GM12878 (cell line): ENCODE data around the gene C18orf63. TPM values are rescaled to one million over a fixed set of nuclear protein-coding genes. Genes with fewer than 3 reads are reported as not detected.

Experiments
- ATAC-seq: fragments of 200-7000 bp; cut with Tn5 transposase; 3 replicates; pipeline ENCODE4 v1.9.1; 2020; ENCODE audit warnings: mild to moderate bottlenecking, moderate library complexity
- BruUV-seq: library from RNA; stranded (reverse); fragments of 400-500 nt; replicated peaks from 2 replicates; lab custom pipeline; 2021; lab: Mats Ljungman, UMichigan
- CTCF ChIA-PET: fragments of 300-600 bp; sonication (Branson Sonifier 250); formaldehyde crosslinking; extraction: SDS; loops from one replicate; lab custom pipeline; 2021; ENCODE audit warnings: inconsistent platforms; lab: Yijun Ruan, JAX
- POLR2A ChIA-PET: fragments of 350-600 bp; formaldehyde crosslinking; extraction: SDS; loops from one replicate; lab custom pipeline; 2021; ENCODE audit warnings: inconsistent platforms; lab: Charles Lee
- RAD21 ChIA-PET: fragments of 300-600 bp; sonication (Branson Sonifier 250); formaldehyde crosslinking; loops from one replicate; lab custom pipeline; 2023; ENCODE audit warnings: antibody characterized with exemption; ENCODE audit not compliant: unreplicated experiment; lab: Charles Lee
- SMC1A ChIA-PET: fragments of 300-600 bp; sonication (Branson Sonifier 250); formaldehyde crosslinking; loops from one replicate; lab custom pipeline; 2023; ENCODE audit not compliant: unreplicated experiment, uncharacterized antibody; lab: Charles Lee
- DNase-seq: peaks from one replicate; pipeline ENCODE4 v3.0.0-alpha.2; 2011; ENCODE audit warnings: low read depth, low spot score
- FAIRE-seq: peaks from 3 replicates; lab custom pipeline; 2011; peaks lifted over from hg19 to GRCh38; lab: Jason Lieb, UNC
- H2AFZ ChIP-seq: 2 replicates; pipeline ENCODE4 v1.6.0; 2011; ENCODE audit warnings: low read depth, low read length, control low read depth; ENCODE audit not compliant: control insufficient read depth
- H3K27ac ChIP-seq: 2 replicates; pipeline ENCODE4 v1.5.1; 2011; ENCODE audit warnings: control low read depth; ENCODE audit not compliant: control insufficient read depth, insufficient read depth
- H3K27me3 ChIP-seq, 2 experiments: replicated peaks in 1 of 2; 2 replicates each; pipeline versions ENCODE4 v1.6.0 to v1.6.1; 2011; ENCODE audit warnings: low read length in 1 of 2; ENCODE audit not compliant: control insufficient read depth in 2 of 2, insufficient read depth in 2 of 2
- H3K36me3 ChIP-seq, 2 experiments: 2 replicates each; pipeline ENCODE4 v1.5.1; 2011; ENCODE audit warnings: low read length in 1 of 2; ENCODE audit not compliant: control insufficient read depth in 2 of 2, insufficient read depth in 2 of 2
- H3K4me1 ChIP-seq: 2 replicates; pipeline ENCODE4 v1.6.1; 2011; ENCODE audit warnings: mild to moderate bottlenecking, low read length, moderate library complexity, mixed read lengths; ENCODE audit not compliant: control insufficient read depth, insufficient read depth
- H3K4me2 ChIP-seq: 2 replicates; pipeline ENCODE4 v1.6.0; 2011; ENCODE audit warnings: control low read depth; ENCODE audit not compliant: control insufficient read depth, insufficient read depth
- H3K4me3 ChIP-seq: fragments of 200-600 bp; sonication (generic); 2 replicates; pipeline ENCODE4 v1.5.1; 2016
- H3K79me2 ChIP-seq: 2 replicates; pipeline ENCODE4 v1.6.0; 2011; ENCODE audit warnings: low read length; ENCODE audit not compliant: control insufficient read depth, insufficient read depth
- H3K9ac ChIP-seq: 2 replicates; pipeline ENCODE4 v1.8.0; 2011; ENCODE audit warnings: low read length, control low read depth, mixed read lengths; ENCODE audit not compliant: control insufficient read depth, insufficient read depth
- H3K9me3 ChIP-seq: replicated peaks from 3 replicates; pipeline ENCODE4 v1.5.1; 2011; ENCODE audit warnings: mild to moderate bottlenecking, low read length; ENCODE audit not compliant: control insufficient read depth, insufficient read depth
- H4K20me1 ChIP-seq: 2 replicates; pipeline ENCODE4 v1.6.0; 2011; ENCODE audit not compliant: control insufficient read depth, insufficient read depth
- ATF7 ChIP-seq: fragments of 450-650 bp; IDR thresholded peaks from 2 replicates; pipeline ENCODE4 v1.6.1; 2016; ENCODE audit warnings: low read depth, mild to moderate bottlenecking
- ETV6 ChIP-seq, 2 experiments: fragments of 450-650 bp in 1 of 2; IDR thresholded peaks in 1 of 2; conservative IDR thresholded peaks in 1 of 2; 2 replicates each; pipeline ENCODE4 v1.6.1; 2014; ENCODE audit warnings: antibody characterized with exemption in 1 of 2, borderline replicate concordance in 1 of 2, low read depth in 1 of 2, mild to moderate bottlenecking in 1 of 2, moderate library complexity in 1 of 2
- MEF2A ChIP-seq: IDR thresholded peaks from 2 replicates; pipeline ENCODE4 v1.6.1; 2011; ENCODE audit warnings: low read depth, mild to moderate bottlenecking, low read length, moderate library complexity; ENCODE audit not compliant: insufficient read depth
- WGBS: methylation state at CpG from one replicate; pipeline ENCODE4 v1.1.6; 2016; ENCODE audit warnings: low lambda C conversion rate; ENCODE audit not compliant: insufficient replicate concordance, insufficient coverage; ENCODE audit errors: missing lambda C conversion rate; 5-methylcytosine and 5-hydroxymethylcytosine counted together
- in situ Hi-C: fragments of 300-500 bp; cut with MboI; formaldehyde crosslinking; loops from 9 replicates; pipeline ENCODE4 v1.14.3; 2018; ENCODE audit warnings: mixed read lengths
- intact Hi-C: fragments of 100-400 bp; cut with micrococcal nuclease; formaldehyde crosslinking; loops from one replicate; pipeline ENCODE4 v1.14.2; 2022; ENCODE audit not compliant: unreplicated experiment
- polyA plus RNA-seq, 11 experiments: library from polyadenylated mRNA; depleted of rRNA in 4 of 11; unstranded in 6 of 11; stranded (reverse) in 5 of 11; fragments of >200 nt; fragmentation: Nextera tagmentation in 4 of 11; fragmentation: Illumina TruSeq in 1 of 11; extraction: Ambion mirVana in 4 of 11; extraction: Trizol in 1 of 11; gene quantifications; 1 replicate in 1 of 11; 2 replicates in 10 of 11; pipeline versions ENCODE4 v1.2.1 to v1.2.3, GENCODE V29; 2011 to 2016; ENCODE audit warnings: inconsistent platforms in 2 of 11, missing spikeins in 2 of 11, low read depth in 1 of 11
- total RNA-seq, 4 experiments: library from RNA; depleted of rRNA in 3 of 4; stranded (reverse); fragments of >200 nt in 3 of 4; fragmentation: Illumina TruSeq in 1 of 4; extraction: Trizol in 1 of 4; gene quantifications; 2 replicates each; pipeline versions ENCODE4 v1.2.1 to v1.2.3, GENCODE V29; 2013 to 2021

Gene C18orf63
- total and polyA plus RNA-seq, 10 of the 15 experiments (the other 5 are each of a cell fraction or from before 2014, with no cell fraction given), result not detected

DNA sequence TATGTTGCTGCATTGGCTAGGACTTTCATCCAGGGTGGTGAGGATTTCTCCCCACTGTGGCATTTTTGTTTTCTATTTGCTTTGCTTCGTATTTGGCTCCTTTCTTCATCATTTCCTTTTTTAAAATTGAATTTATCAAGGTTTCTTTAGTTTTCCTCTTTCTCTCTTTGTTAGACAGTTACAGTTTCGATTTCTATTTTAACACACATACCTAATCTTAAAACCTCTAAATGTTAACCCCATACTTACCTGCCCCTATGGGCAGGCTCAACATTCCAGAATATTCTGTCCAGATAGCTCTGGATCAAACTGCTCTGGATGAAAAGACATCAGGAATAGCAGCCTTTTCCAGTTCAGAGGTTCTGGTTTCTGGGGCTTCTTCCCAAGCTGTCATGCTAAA is 92.2 kb downstream of the C18orf63 start:
- RAD21 ChIA-PET, result no interaction called here
- Histone ChIP-seq H2AFZ (peak overlapping the region; percentile 9), H3K36me3 (no peaks in the 10 kb centered on the region), H3K27ac (0 out of 2 replicates have a peak overlapping the region, but pooled peaks have one; percentile 13), H3K9me3 (no peaks in the 10 kb centered on the region; the same call in 2 of the 3 replicates), H3K4me1 (peaks cover 11% of the 10 kb centered on the region), H3K4me3 (no peak overlapping the region), H3K79me2 (no peaks in the 10 kb centered on the region), H3K9ac (no peak overlapping the region), H4K20me1 (no peaks in the 10 kb centered on the region), H3K4me2 (peak overlapping the region; percentile 62), H3K27me3 (peaks cover 4% of the 10 kb centered on the region in 2 experiments; a peak in 3 of 4 replicates)
- TF ChIP-seq ATF7 (0 out of 2 replicates have a peak, but pooled peaks have one; percentile 18), ETV6 (conservative IDR thresholded peaks at IDR 0.05 in 1 of 2, IDR thresholded peaks at IDR 0.05 in 1 of 2; ENCODE audit: borderline replicate concordance in 1 of 2, low read depth in 1 of 2) (no peak), MEF2A (peak; percentile 40; the same call in 1 of the 2 replicates)
- no peak for DNase-seq
- BruUV-seq, result no TSS peak
- POLR2A ChIA-PET, result no interaction called here
- CTCF ChIA-PET, result no interaction called here
- SMC1A ChIA-PET, result no interaction called here
- WGBS, result 0% methylated on average over 2 of the region's 2 CpGs
- in situ Hi-C loops, result no loop called here
- FAIRE-seq, result no peak
- intact Hi-C loops, result no loop called here
- peak; percentile 25; the same call in 1 of the 3 replicates for ATAC-seq

Other genes starting within 250 kb of the C18orf63 start
- gene FBXO15, start 168.0 kb upstream of the C18orf63 start, total RNA-seq (2014; rRNA removed), result not detected in 2 replicates
- gene FBXO15, start 168.0 kb upstream of the C18orf63 start, total RNA-seq (2014; rRNA removed; fragmentation: Illumina TruSeq; extraction: Trizol), result 0.22 and 0.28 TPM in 2 replicates
- 0.29 and 0.90 TPM in 2 replicates for gene FBXO15, start 168.0 kb upstream of the C18orf63 start, total RNA-seq (2021)
- 0.54 and 0.56 TPM in 2 replicates for gene FBXO15, start 168.0 kb upstream of the C18orf63 start, polyA plus RNA-seq (2011; rRNA removed)
- gene FBXO15, start 168.0 kb upstream of the C18orf63 start, polyA plus RNA-seq (2014; fragmentation: Illumina TruSeq; extraction: Trizol), result 0.06 and 0.36 TPM in 2 replicates
- gene FBXO15, start 168.0 kb upstream of the C18orf63 start, polyA plus RNA-seq (2014; fragmentation: Nextera tagmentation; extraction: Ambion mirVana), result under 1 TPM; 0.20 to 0.24 TPM
- 0.06 and 0.91 TPM in 2 replicates for gene FBXO15, start 168.0 kb upstream of the C18orf63 start, polyA plus RNA-seq (2014; rRNA removed)
- not detected for gene FBXO15, start 168.0 kb upstream of the C18orf63 start, polyA plus RNA-seq (2016; fragmentation: Nextera tagmentation; extraction: Ambion mirVana)
- gene TIMM21, start 167.3 kb upstream of the C18orf63 start, total RNA-seq (2014; rRNA removed), result 64.6 and 67.0 TPM in 2 replicates
- gene TIMM21, start 167.3 kb upstream of the C18orf63 start, total RNA-seq (2014; rRNA removed; fragmentation: Illumina TruSeq; extraction: Trizol), result 39.6 and 46.6 TPM in 2 replicates
- 39.5 and 47.4 TPM in 2 replicates for gene TIMM21, start 167.3 kb upstream of the C18orf63 start, total RNA-seq (2021)
- 79.2 and 105 TPM in 2 replicates for gene TIMM21, start 167.3 kb upstream of the C18orf63 start, polyA plus RNA-seq (2011; rRNA removed)
- 60.4 and 63.8 TPM in 2 replicates for gene TIMM21, start 167.3 kb upstream of the C18orf63 start, polyA plus RNA-seq (2014; fragmentation: Illumina TruSeq; extraction: Trizol)
- gene TIMM21, start 167.3 kb upstream of the C18orf63 start, polyA plus RNA-seq (2014; fragmentation: Nextera tagmentation; extraction: Ambion mirVana), result 100 to 1,000 TPM; 111 to 136 TPM
- 87.7 and 88.9 TPM in 2 replicates for gene TIMM21, start 167.3 kb upstream of the C18orf63 start, polyA plus RNA-seq (2014; rRNA removed)
- gene TIMM21, start 167.3 kb upstream of the C18orf63 start, polyA plus RNA-seq (2016; fragmentation: Nextera tagmentation; extraction: Ambion mirVana), result 100 to 1,000 TPM; 200 to 203 TPM
- 63.2 and 76.9 TPM in 2 replicates for gene CYB5A, start 23.9 kb upstream of the C18orf63 start, total RNA-seq (2014; rRNA removed)
- 63.9 and 68.7 TPM in 2 replicates for gene CYB5A, start 23.9 kb upstream of the C18orf63 start, total RNA-seq (2014; rRNA removed; fragmentation: Illumina TruSeq; extraction: Trizol)
- gene CYB5A, start 23.9 kb upstream of the C18orf63 start, total RNA-seq (2021), result 60.2 and 60.4 TPM in 2 replicates
- 106 and 119 TPM in 2 replicates for gene CYB5A, start 23.9 kb upstream of the C18orf63 start, polyA plus RNA-seq (2011; rRNA removed)
- 78.6 and 87.4 TPM in 2 replicates for gene CYB5A, start 23.9 kb upstream of the C18orf63 start, polyA plus RNA-seq (2014; fragmentation: Illumina TruSeq; extraction: Trizol)
- 100 to 1,000 TPM; 120 to 129 TPM for gene CYB5A, start 23.9 kb upstream of the C18orf63 start, polyA plus RNA-seq (2014; fragmentation: Nextera tagmentation; extraction: Ambion mirVana)
- 57.8 and 76.8 TPM in 2 replicates for gene CYB5A, start 23.9 kb upstream of the C18orf63 start, polyA plus RNA-seq (2014; rRNA removed)
- 100 to 1,000 TPM; 119 to 122 TPM for gene CYB5A, start 23.9 kb upstream of the C18orf63 start, polyA plus RNA-seq (2016; fragmentation: Nextera tagmentation; extraction: Ambion mirVana)
- not detected in 2 replicates for gene DIPK1C, start 141.5 kb downstream of the C18orf63 start, total RNA-seq (2014; rRNA removed)
- gene DIPK1C, start 141.5 kb downstream of the C18orf63 start, total RNA-seq (2014; rRNA removed; fragmentation: Illumina TruSeq; extraction: Trizol), result not detected in 2 replicates
- not detected in 2 replicates for gene DIPK1C, start 141.5 kb downstream of the C18orf63 start, total RNA-seq (2021)
- gene DIPK1C, start 141.5 kb downstream of the C18orf63 start, polyA plus RNA-seq (2011; rRNA removed), result not detected in 2 replicates
- gene DIPK1C, start 141.5 kb downstream of the C18orf63 start, polyA plus RNA-seq (2014; fragmentation: Illumina TruSeq; extraction: Trizol), result not detected in 2 replicates
- not detected for gene DIPK1C, start 141.5 kb downstream of the C18orf63 start, polyA plus RNA-seq (2014; fragmentation: Nextera tagmentation; extraction: Ambion mirVana)
- not detected in 2 replicates for gene DIPK1C, start 141.5 kb downstream of the C18orf63 start, polyA plus RNA-seq (2014; rRNA removed)
- gene DIPK1C, start 141.5 kb downstream of the C18orf63 start, polyA plus RNA-seq (2016; fragmentation: Nextera tagmentation; extraction: Ambion mirVana), result not detected
- gene CNDP2, start 180.5 kb downstream of the C18orf63 start, total RNA-seq (2014; rRNA removed), result 104 and 109 TPM in 2 replicates
- 70.8 and 75.5 TPM in 2 replicates for gene CNDP2, start 180.5 kb downstream of the C18orf63 start, total RNA-seq (2014; rRNA removed; fragmentation: Illumina TruSeq; extraction: Trizol)
- gene CNDP2, start 180.5 kb downstream of the C18orf63 start, total RNA-seq (2021), result 174 and 181 TPM in 2 replicates
- gene CNDP2, start 180.5 kb downstream of the C18orf63 start, polyA plus RNA-seq (2011; rRNA removed), result 177 and 181 TPM in 2 replicates
- 196 and 205 TPM in 2 replicates for gene CNDP2, start 180.5 kb downstream of the C18orf63 start, polyA plus RNA-seq (2014; fragmentation: Illumina TruSeq; extraction: Trizol)
- 100 to 1,000 TPM in 1 of 2 experiments, 10 to 100 TPM in 1; 63.5 to 101 TPM for gene CNDP2, start 180.5 kb downstream of the C18orf63 start, polyA plus RNA-seq (2014; fragmentation: Nextera tagmentation; extraction: Ambion mirVana)
- gene CNDP2, start 180.5 kb downstream of the C18orf63 start, polyA plus RNA-seq (2014; rRNA removed), result 128 and 136 TPM in 2 replicates
- 100 to 1,000 TPM; 196 to 213 TPM for gene CNDP2, start 180.5 kb downstream of the C18orf63 start, polyA plus RNA-seq (2016; fragmentation: Nextera tagmentation; extraction: Ambion mirVana)
- not detected in 2 replicates for gene CNDP1, start 218.7 kb downstream of the C18orf63 start, total RNA-seq (2014; rRNA removed)
- not detected in 2 replicates for gene CNDP1, start 218.7 kb downstream of the C18orf63 start, total RNA-seq (2014; rRNA removed; fragmentation: Illumina TruSeq; extraction: Trizol)
- not detected in 2 replicates for gene CNDP1, start 218.7 kb downstream of the C18orf63 start, total RNA-seq (2021)
- not detected in 2 replicates for gene CNDP1, start 218.7 kb downstream of the C18orf63 start, polyA plus RNA-seq (2011; rRNA removed)
- gene CNDP1, start 218.7 kb downstream of the C18orf63 start, polyA plus RNA-seq (2014; fragmentation: Illumina TruSeq; extraction: Trizol), result 0.04 TPM in 1 of 2 replicates, not detected in the other
- gene CNDP1, start 218.7 kb downstream of the C18orf63 start, polyA plus RNA-seq (2014; fragmentation: Nextera tagmentation; extraction: Ambion mirVana), result not detected
- gene CNDP1, start 218.7 kb downstream of the C18orf63 start, polyA plus RNA-seq (2014; rRNA removed), result not detected in 2 replicates
- gene CNDP1, start 218.7 kb downstream of the C18orf63 start, polyA plus RNA-seq (2016; fragmentation: Nextera tagmentation; extraction: Ambion mirVana), result under 1 TPM in 1 of 2 experiments, not detected in 1; 0.05 TPM